ENCODE measurements around the gene GPATCH8. TPM values are rescaled to one million over a fixed set of nuclear protein-coding genes. Genes with fewer than 3 reads are reported as not detected.

GPATCH8 gene
- total RNA-seq, 1 experiment from 2014 or later = 39.4 TPM

DNA sequence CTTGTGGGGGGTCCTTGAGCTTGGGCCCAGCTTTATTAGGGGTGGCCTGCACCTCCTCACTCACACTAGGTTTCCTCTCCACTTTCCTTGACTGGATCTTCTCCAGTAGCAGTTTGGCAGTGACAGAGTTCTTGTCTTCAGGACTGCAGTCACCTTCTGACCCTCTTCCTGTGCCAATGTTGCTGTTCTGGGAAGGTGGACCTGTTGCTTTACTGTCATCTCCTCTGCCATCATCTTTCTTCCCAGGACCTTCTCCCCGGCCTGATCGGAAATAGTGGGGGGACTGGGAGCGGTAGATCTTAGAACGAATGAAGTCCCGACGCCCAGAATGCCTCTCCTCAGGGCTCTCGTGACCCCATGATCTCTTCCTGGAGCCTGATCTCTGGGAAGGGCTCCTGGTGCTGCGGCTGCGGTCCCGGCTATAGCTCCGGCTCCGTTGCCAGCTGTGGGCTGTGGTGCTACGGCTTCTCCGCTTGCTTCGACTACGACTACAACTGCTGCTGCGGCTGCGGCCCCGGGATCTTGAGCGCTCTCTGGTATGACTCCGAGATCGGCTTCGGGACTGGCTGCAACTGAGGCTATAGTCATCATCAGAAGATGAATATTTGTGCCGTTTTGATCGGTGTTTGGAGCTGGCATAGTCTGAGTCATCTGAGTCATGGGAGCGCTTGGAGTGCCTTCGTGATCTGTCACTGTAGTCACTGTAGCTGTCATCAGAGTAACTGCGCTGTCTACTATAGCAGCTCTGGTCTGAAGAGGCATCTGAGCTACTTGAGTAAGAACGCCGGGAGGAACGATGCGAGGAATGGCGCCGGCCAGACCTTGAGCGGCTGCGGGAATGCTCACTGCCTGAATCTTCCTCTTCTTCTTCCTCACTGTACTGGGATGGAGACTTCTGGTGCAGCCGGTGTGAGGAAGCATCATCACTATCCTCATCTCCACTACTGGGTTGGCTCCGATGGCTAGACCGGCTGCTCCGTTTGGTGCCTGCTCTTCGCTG, 104.2 kb downstream of the GPATCH8 start:
- POLR2A ChIA-PET (ENCODE audit: unreplicated experiment) = no interaction called here
- BruUV-seq (replicated peaks) = no TSS peak
- Histone ChIP-seq H3K9me3 (ENCODE audit: insufficient read depth, low read depth) (no peaks in the 10 kb centered on the region), H3K9me2 (ENCODE audit: insufficient read depth) (no peaks in the 10 kb centered on the region), H3K4me3 (no peak overlapping the region), H3K27me3 (ENCODE audit: insufficient read depth, low read depth) (no peaks in the 10 kb centered on the region), H3K36me3 (ENCODE audit: low read depth) (peaks cover 7% of the 10 kb centered on the region; the same call in 1 of the 2 replicates), H3K4me2 (no peak overlapping the region), H3K4me1 (replicated peaks; ENCODE audit: insufficient read depth) (no peaks in the 10 kb centered on the region), H2AFZ (no peak overlapping the region), H3F3A (ENCODE audit: insufficient read depth, low read depth) (peaks cover 1% of the 10 kb centered on the region), H3K79me2 (ENCODE audit: low read depth) (no peaks in the 10 kb centered on the region), H3K27ac (no peak overlapping the region), H4K20me1 (ENCODE audit: insufficient read depth) (no peaks in the 10 kb centered on the region)
- no peak for TF ChIP-seq EZH2 (IDR thresholded peaks at IDR 0.05; ENCODE audit: low read depth)
- TF ChIP-seq, protein P1, sequence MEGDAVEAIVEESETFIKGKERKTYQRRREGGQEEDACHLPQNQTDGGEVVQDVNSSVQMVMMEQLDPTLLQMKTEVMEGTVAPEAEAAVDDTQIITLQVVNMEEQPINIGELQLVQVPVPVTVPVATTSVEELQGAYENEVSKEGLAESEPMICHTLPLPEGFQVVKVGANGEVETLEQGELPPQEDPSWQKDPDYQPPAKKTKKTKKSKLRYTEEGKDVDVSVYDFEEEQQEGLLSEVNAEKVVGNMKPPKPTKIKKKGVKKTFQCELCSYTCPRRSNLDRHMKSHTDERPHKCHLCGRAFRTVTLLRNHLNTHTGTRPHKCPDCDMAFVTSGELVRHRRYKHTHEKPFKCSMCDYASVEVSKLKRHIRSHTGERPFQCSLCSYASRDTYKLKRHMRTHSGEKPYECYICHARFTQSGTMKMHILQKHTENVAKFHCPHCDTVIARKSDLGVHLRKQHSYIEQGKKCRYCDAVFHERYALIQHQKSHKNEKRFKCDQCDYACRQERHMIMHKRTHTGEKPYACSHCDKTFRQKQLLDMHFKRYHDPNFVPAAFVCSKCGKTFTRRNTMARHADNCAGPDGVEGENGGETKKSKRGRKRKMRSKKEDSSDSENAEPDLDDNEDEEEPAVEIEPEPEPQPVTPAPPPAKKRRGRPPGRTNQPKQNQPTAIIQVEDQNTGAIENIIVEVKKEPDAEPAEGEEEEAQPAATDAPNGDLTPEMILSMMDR (conservative IDR thresholded peaks at IDR 0.05) = no peak
- intact Hi-C loops (cut with micrococcal nuclease; ENCODE audit: unreplicated experiment) = no loop called here
- no peak for DNase-seq
- CTCF ChIA-PET = no interaction called here

DNA sequence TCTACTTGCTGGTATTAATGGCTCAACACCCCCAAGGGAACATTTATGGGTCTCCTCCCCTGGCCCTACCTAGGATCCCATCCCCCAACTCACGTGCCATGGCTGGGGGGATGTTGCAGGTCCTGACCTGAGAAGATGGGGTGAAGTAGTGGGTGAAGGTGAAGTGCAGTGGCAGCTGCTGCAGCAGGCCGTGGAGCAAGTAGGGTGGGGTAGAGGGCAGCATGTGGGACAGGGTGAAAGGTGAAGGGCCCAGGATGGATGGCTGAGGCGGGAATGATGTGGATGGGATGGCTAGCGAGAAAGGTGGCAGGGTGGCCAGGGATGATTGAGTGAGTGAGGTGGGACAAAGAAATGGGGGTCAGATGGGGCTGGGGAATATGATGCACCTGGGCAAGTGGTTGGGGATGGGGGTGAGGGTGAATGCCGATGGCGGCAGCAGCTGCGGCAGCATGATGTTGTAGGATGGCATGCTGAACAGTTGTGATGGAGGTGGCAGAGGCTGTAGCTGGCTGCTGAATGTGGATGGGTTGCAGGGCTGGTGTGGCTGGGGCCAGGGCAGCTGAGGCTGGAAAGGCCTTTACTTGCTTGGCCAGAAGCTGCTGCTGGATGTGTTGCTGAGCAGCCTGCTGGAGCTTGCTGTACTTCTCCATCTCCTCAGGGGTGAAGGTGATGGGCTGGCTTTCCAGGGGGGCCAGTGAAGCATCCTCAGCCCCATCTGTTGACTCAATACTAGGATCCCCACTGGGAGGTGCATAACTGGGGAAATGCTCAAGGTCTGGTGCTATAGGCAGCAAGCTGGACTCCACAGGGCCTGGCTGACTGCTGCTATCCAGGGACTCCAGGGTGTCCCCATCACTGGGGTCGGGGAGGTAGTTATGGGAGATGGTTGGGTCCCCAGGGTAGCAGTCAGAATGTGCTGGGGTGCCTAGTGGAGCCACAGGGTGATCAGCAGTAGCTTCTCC, 105.4 kb downstream of the GPATCH8 start:
- intact Hi-C loops (cut with micrococcal nuclease; ENCODE audit: unreplicated experiment) = no loop called here
- Histone ChIP-seq H3K27me3 (ENCODE audit: insufficient read depth, low read depth) (no peaks in the 10 kb centered on the region), H3K36me3 (ENCODE audit: low read depth) (peaks cover 7% of the 10 kb centered on the region; the same call in 1 of the 2 replicates), H3K9me3 (ENCODE audit: insufficient read depth, low read depth) (no peaks in the 10 kb centered on the region), H2AFZ (no peak overlapping the region), H3K4me1 (replicated peaks; ENCODE audit: insufficient read depth) (no peaks in the 10 kb centered on the region), H3F3A (ENCODE audit: insufficient read depth, low read depth) (peaks cover 4% of the 10 kb centered on the region), H3K27ac (no peak overlapping the region), H3K4me2 (no peak overlapping the region), H3K9me2 (ENCODE audit: insufficient read depth) (no peaks in the 10 kb centered on the region), H3K4me3 (no peak overlapping the region), H4K20me1 (ENCODE audit: insufficient read depth) (no peaks in the 10 kb centered on the region), H3K79me2 (ENCODE audit: low read depth) (no peaks in the 10 kb centered on the region)
- DNase-seq = no peak
- POLR2A ChIA-PET (ENCODE audit: unreplicated experiment) = no interaction called here
- CTCF ChIA-PET = no interaction called here
- TF ChIP-seq, protein P1 (conservative IDR thresholded peaks at IDR 0.05) = no peak
- TF ChIP-seq EZH2 (IDR thresholded peaks at IDR 0.05; ENCODE audit: low read depth) = no peak
- BruUV-seq (replicated peaks) = no TSS peak

DNA sequence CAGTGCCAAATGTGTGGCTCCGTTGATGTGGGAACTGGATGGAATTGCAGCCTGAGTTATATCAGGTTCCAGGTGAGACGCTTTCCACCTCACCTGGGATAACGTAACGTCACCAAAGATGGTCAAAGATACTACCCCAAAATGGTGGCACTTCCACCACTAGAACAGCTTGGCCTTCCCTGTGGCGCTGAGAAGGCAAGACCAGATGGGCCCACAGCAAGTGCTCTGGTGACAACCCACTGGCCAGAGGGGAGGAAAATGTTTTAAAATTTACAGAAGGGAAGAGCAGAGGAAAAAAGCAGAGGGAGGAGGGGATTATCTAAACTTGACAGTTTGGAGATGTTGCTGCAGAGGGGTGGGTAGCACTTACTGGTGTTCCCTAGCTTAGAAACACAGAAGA, 106.3 kb downstream of the GPATCH8 start:
- H3K9me2 ChIP-seq (ENCODE audit: insufficient read depth) = no peaks in the 10 kb centered on the region
- H3K9me3 ChIP-seq (ENCODE audit: insufficient read depth, low read depth) = no peaks in the 10 kb centered on the region
- H3K27me3 ChIP-seq (ENCODE audit: insufficient read depth, low read depth) = no peaks in the 10 kb centered on the region
- POLR2A ChIA-PET (ENCODE audit: unreplicated experiment) = interaction anchor here (0.6 kb wide), 1 partner anchor 459 kb away, joined by 5 read pairs; no protein-coding TSS in a partner anchor
- H3K27ac ChIP-seq = no peak overlapping the region
- H2AFZ ChIP-seq = no peak overlapping the region
- H3K79me2 ChIP-seq (ENCODE audit: low read depth) = no peaks in the 10 kb centered on the region
- peaks cover 4% of the 10 kb centered on the region for H3F3A ChIP-seq (ENCODE audit: insufficient read depth, low read depth)
- H3K36me3 ChIP-seq (ENCODE audit: low read depth) = peaks cover 7% of the 10 kb centered on the region; the same call in 1 of the 2 replicates
- no TSS peak for BruUV-seq (replicated peaks)
- CTCF ChIA-PET = no interaction called here
- no peaks in the 10 kb centered on the region for H3K4me1 ChIP-seq (replicated peaks; ENCODE audit: insufficient read depth)
- DNase-seq = no peak
- intact Hi-C loops (cut with micrococcal nuclease; ENCODE audit: unreplicated experiment) = no loop called here
- no peaks in the 10 kb centered on the region for H4K20me1 ChIP-seq (ENCODE audit: insufficient read depth)
- no peak overlapping the region for H3K4me2 ChIP-seq
- no peak overlapping the region for H3K4me3 ChIP-seq
- no peak for TF ChIP-seq EZH2 (IDR thresholded peaks at IDR 0.05; ENCODE audit: low read depth)
- TF ChIP-seq, protein P1 (conservative IDR thresholded peaks at IDR 0.05) = no peak
